NCI-H510A treated with DMSO at 0.1 percent for 48 hours (cell line): Measurements from ENCODE around the gene TFDP1.

Experiments used
- DNase-seq: peaks from one replicate; lab custom pipeline; 2025; lab: John Stamatoyannopoulos, UW

The TFDP1 gene

GRCh38 chr13:113665597-113666328 lies 81.2 kb downstream of the TFDP1 start:
- no peak for DNase-seq

- DNase-seq: no peak
Measured at GRCh38 chr13:113666329-113666670, 81.7 kb downstream of the TFDP1 start.

- DNase-seq: no peak
Measured at GRCh38 chr13:113666951-113667701, 82.6 kb downstream of the TFDP1 start, which contains the start of gene GRK1. Gene GRK1 (plus strand): TSS chr13:113667219. CDS start chr13:113667387, 168 bp downstream.

GRCh38 chr13:113667771-113668490 lies 83.4 kb downstream of the TFDP1 start:
- no peak for DNase-seq

GRCh38 chr13:113668491-113668971 lies 84.0 kb downstream of the TFDP1 start:
- DNase-seq: no peak

DNA sequence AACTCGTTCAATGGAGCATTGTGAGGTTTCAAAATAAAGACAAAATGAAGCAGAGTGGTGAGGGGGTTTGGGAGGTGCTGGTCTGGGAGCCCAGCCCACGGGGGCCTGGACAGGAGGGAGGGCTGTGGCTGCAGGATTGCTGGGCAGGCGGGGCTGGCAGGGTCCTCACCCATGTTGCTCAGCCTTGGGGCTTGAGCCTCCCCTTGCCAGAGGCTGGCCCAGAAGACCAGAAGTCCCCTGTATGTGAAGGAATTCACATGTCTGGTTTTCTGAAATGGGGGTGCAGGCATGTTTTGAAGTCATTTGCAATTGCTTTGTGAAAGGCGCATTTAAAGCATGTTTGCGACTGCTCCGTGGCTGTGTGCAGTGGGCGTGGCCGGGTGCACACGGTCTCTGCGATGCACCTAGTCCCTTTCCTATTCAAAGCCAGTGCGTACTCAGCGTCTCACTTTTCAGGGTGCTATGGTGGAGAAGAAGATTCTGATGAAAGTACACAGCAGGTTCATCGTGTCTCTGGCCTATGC lies 84.7 kb downstream of the TFDP1 start:
- no peak for DNase-seq

DNA sequence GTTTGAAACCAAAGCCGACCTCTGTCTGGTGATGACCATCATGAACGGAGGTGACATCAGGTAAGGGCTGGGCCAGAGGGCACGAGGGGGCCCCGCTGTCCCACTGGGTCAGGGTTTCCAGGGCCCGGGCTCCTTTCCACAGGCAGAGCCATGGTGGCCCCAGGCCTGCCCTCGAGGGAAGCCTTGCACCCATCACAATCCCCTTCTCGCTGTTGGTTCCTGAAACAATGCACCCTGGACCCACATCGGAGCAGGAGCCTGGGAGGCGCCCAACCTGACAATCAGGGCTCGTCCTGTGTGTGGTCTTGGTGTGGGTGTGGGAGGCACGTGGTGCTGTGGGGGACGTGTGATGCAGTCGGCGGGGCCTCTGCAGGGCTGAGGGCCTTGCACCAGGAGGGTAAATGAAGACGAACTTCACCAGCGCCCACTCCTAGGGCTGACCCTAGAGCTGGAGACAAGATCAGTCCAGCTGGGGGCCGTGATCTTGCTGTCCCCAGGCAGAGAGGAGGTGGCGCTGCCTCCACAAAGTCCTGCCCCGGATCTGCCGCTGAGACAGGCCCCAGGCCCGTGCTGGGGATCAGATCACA lies 85.3 kb downstream of the TFDP1 start:
- DNase-seq: no peak

DNA sequence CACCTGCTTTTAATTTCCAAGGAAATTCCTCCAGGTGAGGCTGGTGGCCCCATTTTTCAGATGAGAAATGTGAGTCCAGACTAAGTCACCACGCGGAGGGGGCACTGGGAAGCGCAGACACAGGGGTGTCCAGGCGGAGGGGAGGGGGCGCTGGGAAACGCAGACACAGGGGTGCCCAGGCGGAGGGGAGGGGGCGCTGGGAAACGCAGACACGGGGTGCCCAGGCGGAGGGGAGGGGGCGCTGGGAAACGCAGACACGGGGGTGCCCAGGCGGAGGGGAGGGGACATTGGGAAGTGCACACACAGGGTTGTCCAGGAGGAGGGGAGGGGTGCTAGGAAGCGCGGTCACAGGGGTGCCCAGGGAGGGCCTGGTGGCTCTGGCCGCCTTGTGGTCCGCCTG lies 86.0 kb downstream of the TFDP1 start:
- no peak for DNase-seq

DNA sequence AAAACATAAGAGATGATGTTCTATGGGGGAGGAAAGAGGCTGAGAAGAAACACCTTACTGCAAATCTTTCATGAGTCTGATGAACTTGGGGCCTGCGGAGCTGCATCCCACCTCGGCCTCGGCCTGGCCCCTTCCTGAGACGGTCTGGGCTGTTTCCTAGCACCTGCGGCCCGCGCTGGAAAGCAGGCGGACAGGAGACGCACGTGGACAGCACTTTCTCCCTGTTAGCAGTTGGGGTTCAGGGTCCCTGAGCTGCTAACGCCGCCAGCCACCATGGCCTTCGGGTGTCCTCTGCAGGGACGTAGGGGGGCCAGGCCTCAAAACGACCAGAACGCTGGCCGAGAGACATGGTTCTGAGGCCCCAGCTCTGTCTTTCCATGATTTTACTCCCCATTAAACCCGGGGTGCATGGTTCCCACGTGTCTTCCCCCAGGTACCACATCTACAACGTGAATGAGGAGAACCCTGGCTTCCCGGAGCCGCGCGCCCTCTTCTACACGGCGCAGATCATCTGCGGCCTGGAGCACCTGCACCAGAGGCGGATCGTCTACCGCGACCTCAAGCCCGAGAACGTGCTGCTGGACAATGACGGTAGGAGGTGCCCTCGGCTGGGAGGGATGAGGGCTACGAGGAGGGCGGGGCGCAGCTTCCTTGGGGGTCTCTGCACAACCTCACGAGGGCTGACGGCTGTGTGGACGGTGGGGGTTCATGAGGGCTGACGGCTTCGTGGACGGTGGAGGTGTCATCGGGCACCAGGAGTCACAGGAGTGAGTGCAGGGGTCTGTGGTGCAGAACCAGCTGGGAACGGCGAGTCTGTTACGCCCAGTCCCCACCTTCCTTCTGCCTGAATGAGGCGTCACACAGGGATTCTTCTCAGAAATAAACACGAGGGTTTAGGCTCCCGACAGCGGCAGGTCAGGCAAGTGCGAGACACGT lies 86.8 kb downstream of the TFDP1 start:
- DNase-seq: no peak

GRCh38 chr13:113672002-113672651 lies 87.6 kb downstream of the TFDP1 start:
- no peak for DNase-seq
